B cell (primary cell): ENCODE results near the gene VPS11. TPM values are rescaled to one million over a fixed set of nuclear protein-coding genes. Genes with fewer than 3 reads are reported as not detected.

Source experiments
- ATAC-seq: fragments of 200-7000 bp; cut with Tn5 transposase; one replicate; pipeline ENCODE4 v1.10.0; 2021; ENCODE audit warnings: low read depth, mild to moderate bottlenecking, moderate number of reproducible peaks, moderate library complexity
- CTCF ChIA-PET: fragments of 350-600 bp; sonication (Branson Sonifier 250); formaldehyde crosslinking; loops from one replicate; lab custom pipeline; 2021; ENCODE audit warnings: antibody characterized with exemption, inconsistent platforms; lab: Charles Lee
- POLR2A ChIA-PET: fragments of 350-600 bp; sonication (Branson Sonifier 250); formaldehyde crosslinking; loops from one replicate; lab custom pipeline; 2021; ENCODE audit warnings: antibody characterized with exemption; lab: Charles Lee
- DNase-seq: peaks from one replicate; pipeline ENCODE4 v3.0.0; 2013
- H2AFZ ChIP-seq: 2 replicates; pipeline ENCODE4 v1.6.1; 2012; ENCODE audit warnings: mild to moderate bottlenecking, low read depth, low read length; ENCODE audit not compliant: insufficient read depth, poor library complexity, severe bottlenecking
- H3K27ac ChIP-seq, 2 donors: 1 replicate in 1 of 2; 2 replicates in 1 of 2; pipeline ENCODE4 v1.5.1; 2012 to 2013; ENCODE audit warnings: low read length in 2 of 2, mild to moderate bottlenecking in 2 of 2, moderate library complexity in 1 of 2
- H3K27me3 ChIP-seq, 4 experiments: fragments of 200-600 bp in 1 of 4; sonication (generic) in 1 of 4; replicated peaks in 1 of 4; 1 replicate in 2 of 4; 2 replicates in 2 of 4; pipeline versions ENCODE4 v1.6.1 to v1.7.0; 2013 to 2016; ENCODE audit warnings: low read length in 3 of 4, mild to moderate bottlenecking in 2 of 4, mixed read lengths in 1 of 4, moderate library complexity in 1 of 4; ENCODE audit not compliant: insufficient read depth in 4 of 4, control insufficient read depth in 3 of 4; ENCODE audit errors: control extremely low read depth in 1 of 4
- H3K36me3 ChIP-seq, 2 experiments: replicated peaks in 1 of 2; 1 replicate in 1 of 2; 2 replicates in 1 of 2; pipeline versions ENCODE4 v1.6.1 to v1.7.1; 2013; ENCODE audit warnings: low read length in 1 of 2; ENCODE audit not compliant: insufficient read depth in 2 of 2, control insufficient read depth in 1 of 2; ENCODE audit errors: control extremely low read depth in 1 of 2, extremely low read depth in 1 of 2
- H3K4me1 ChIP-seq, 2 donors: fragments of 200-600 bp in 1 of 2; sonication (generic) in 1 of 2; 1 replicate in 1 of 2; 2 replicates in 1 of 2; pipeline versions ENCODE4 v1.5.1 to v1.6.1; 2013 to 2017; ENCODE audit warnings: low read length in 2 of 2; ENCODE audit not compliant: control insufficient read depth in 2 of 2, insufficient read depth in 2 of 2
- H3K4me2 ChIP-seq: replicated peaks from 2 replicates; pipeline ENCODE3; 2012; ENCODE audit warnings: mild to moderate bottlenecking, low read depth, low read length; ENCODE audit not compliant: poor library complexity, severe bottlenecking
- H3K4me3 ChIP-seq, 5 experiments: fragments of 200-600 bp in 1 of 5; sonication (generic) in 1 of 5; 1 replicate in 3 of 5; 2 replicates in 2 of 5; pipeline versions ENCODE4 v1.5.1 to v1.7.0; 2011 to 2016; ENCODE audit warnings: low read length in 4 of 5, mild to moderate bottlenecking in 4 of 5, low read depth in 2 of 5, control low read depth in 1 of 5, moderate library complexity in 1 of 5; ENCODE audit not compliant: insufficient read depth in 1 of 5; ENCODE audit errors: control extremely low read depth in 1 of 5, extremely low read depth in 1 of 5
- H3K79me2 ChIP-seq: fragments of 200-600 bp; sonication (generic); one replicate; pipeline ENCODE4 v1.6.0; 2016; ENCODE audit warnings: low read length; ENCODE audit not compliant: control insufficient read depth, insufficient read depth
- H3K9ac ChIP-seq: fragments of 200-600 bp; sonication (generic); 2 replicates; pipeline ENCODE4 v1.6.1; 2017; ENCODE audit warnings: mild to moderate bottlenecking, low read length, moderate library complexity
- H3K9me3 ChIP-seq, 3 donors: one replicate each; pipeline versions ENCODE4 v1.6.1 to v1.7.1; 2013; ENCODE audit warnings: low read length in 2 of 3; ENCODE audit not compliant: control insufficient read depth in 2 of 3, insufficient read depth in 1 of 3; ENCODE audit errors: control extremely low read depth in 1 of 3
- H4K20me1 ChIP-seq: 2 replicates; pipeline ENCODE4 v1.6.0; 2012; ENCODE audit warnings: mild to moderate bottlenecking, low read length; ENCODE audit not compliant: insufficient read depth, control insufficient read depth, poor library complexity, severe bottlenecking
- H3K27ac Mint-ChIP-seq: one replicate; pipeline ENCODE4 v1.8.0; 2021; ENCODE audit warnings: mixed read lengths
- H3K27me3 Mint-ChIP-seq: one replicate; pipeline ENCODE4 v1.8.0; 2021; ENCODE audit warnings: mixed read lengths
- H3K4me1 Mint-ChIP-seq: one replicate; pipeline ENCODE4 v1.8.0; 2021; ENCODE audit warnings: mixed read lengths
- H3K4me3 Mint-ChIP-seq: one replicate; pipeline ENCODE4 v1.8.0; 2021; ENCODE audit warnings: mixed read lengths
- H3K9me3 Mint-ChIP-seq: one replicate; pipeline ENCODE4 v1.8.0; 2022; ENCODE audit warnings: mixed read lengths; ENCODE audit not compliant: insufficient read depth
- EZH2 ChIP-seq: IDR thresholded peaks from 2 replicates; pipeline ENCODE4 v1.6.1; 2012; ENCODE audit warnings: borderline replicate concordance, low read depth, mild to moderate bottlenecking, moderate library complexity, low read length; ENCODE audit not compliant: insufficient read depth, poor library complexity, severe bottlenecking
- WGBS: methylation state at CpG from one replicate; pipeline ENCODE4 v1.1.5; 2013; ENCODE audit warnings: missing lambda C conversion rate; ENCODE audit not compliant: insufficient coverage; 5-methylcytosine and 5-hydroxymethylcytosine counted together
- intact Hi-C: fragments of 100-400 bp; cut with micrococcal nuclease; formaldehyde crosslinking; loops from one replicate; pipeline ENCODE4 v1.10.0; 2022
- polyA plus RNA-seq: library from polyadenylated mRNA; depleted of rRNA; stranded (reverse); fragments of >200 nt; gene quantifications from 2 replicates; pipeline ENCODE4 v1.2.3, GENCODE V29; 2012
- total RNA-seq, 2 donors: library from RNA; stranded (reverse); fragments of 120-200 nt in 1 of 2; gene quantifications; 1 replicate in 1 of 2; 2 replicates in 1 of 2; pipeline versions ENCODE4 v1.2.3 to v1.2.4, GENCODE V29; 2013 to 2022
- TF ChIP-seq, protein P1 (sequence below): fragments of 200-600 bp; IDR thresholded peaks from one replicate; pipeline ENCODE4 v1.8.0; 2022; ENCODE audit warnings: antibody characterized with exemption, mild to moderate bottlenecking

Gene VPS11
- total and polyA plus RNA-seq, 2 donors (not counting 1 experiment from before 2014, with no cell fraction given) = 35.7 to 64.7 TPM

DNA sequence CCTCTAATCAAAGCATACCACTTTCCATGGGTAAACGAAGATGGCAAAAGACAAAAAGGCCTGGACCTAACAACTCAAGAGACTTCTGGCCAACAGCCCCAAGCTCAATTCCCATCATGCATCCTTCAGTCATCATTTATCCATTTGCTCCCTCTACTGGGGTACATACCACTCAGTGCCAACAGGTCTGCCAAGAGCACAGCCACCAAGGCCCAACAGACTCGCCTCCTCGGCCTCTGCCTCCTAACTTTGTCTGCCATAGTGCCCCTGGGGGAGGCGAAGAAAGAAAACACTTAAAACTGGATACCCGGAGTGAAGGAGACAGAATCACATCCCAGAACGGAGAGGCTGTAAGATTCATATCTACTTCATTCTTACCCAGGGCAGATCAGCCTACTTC lies 11.7 kb upstream of the VPS11 start:
- Histone ChIP-seq H3K27ac (peak overlapping the region; percentile 62 to 93), H3K27me3 (no peaks in the 10 kb centered on the region), H3K4me3 (peak overlapping the region in 4 of 5 experiments; percentile 64 to 95 (median 75)), H3K36me3 (peaks cover 0 to 35% of the 10 kb centered on the region in 2 experiments), H3K9ac (peak overlapping the region; percentile 98), H3K9me3 (no peaks in the 10 kb centered on the region), H4K20me1 (no peaks in the 10 kb centered on the region), H2AFZ (peak overlapping the region; percentile 87), H3K4me2 (peak overlapping the region; percentile 98), H3K4me1 (peaks cover 27 to 38% of the 10 kb centered on the region in 2 donors), H3K79me2 (peaks cover 42% of the 10 kb centered on the region)
- intact Hi-C loops = loop anchor here (2.0 kb wide), 2 partner anchors 47 to 141 kb away; no protein-coding TSS in a partner anchor
- Mint-ChIP-seq H3K4me1 (peaks cover 46% of the 10 kb centered on the region), H3K9me3 (no peaks in the 10 kb centered on the region), H3K27me3 (no peaks in the 10 kb centered on the region), H3K4me3 (peak overlapping the region; percentile 97), H3K27ac (peak overlapping the region; percentile 37)
- CTCF ChIA-PET = interaction anchor here (0.6 to 2.2 kb wide), 2 partner anchors 12 to 289 kb away, joined by 3 to 8 read pairs; no protein-coding TSS in a partner anchor
- POLR2A ChIA-PET = interaction anchor here (0.6 to 3.8 kb wide), 3 partner anchors 11 to 206 kb away, joined by 3 to 14 read pairs (median 3); partner anchors contain the start of gene VPS11
- TF ChIP-seq, protein P1, sequence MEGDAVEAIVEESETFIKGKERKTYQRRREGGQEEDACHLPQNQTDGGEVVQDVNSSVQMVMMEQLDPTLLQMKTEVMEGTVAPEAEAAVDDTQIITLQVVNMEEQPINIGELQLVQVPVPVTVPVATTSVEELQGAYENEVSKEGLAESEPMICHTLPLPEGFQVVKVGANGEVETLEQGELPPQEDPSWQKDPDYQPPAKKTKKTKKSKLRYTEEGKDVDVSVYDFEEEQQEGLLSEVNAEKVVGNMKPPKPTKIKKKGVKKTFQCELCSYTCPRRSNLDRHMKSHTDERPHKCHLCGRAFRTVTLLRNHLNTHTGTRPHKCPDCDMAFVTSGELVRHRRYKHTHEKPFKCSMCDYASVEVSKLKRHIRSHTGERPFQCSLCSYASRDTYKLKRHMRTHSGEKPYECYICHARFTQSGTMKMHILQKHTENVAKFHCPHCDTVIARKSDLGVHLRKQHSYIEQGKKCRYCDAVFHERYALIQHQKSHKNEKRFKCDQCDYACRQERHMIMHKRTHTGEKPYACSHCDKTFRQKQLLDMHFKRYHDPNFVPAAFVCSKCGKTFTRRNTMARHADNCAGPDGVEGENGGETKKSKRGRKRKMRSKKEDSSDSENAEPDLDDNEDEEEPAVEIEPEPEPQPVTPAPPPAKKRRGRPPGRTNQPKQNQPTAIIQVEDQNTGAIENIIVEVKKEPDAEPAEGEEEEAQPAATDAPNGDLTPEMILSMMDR = no peak
- DNase-seq = peak; percentile 43
- no peak for ATAC-seq
- WGBS = 75% methylated on average over 6 of the region's 6 CpGs

DNA sequence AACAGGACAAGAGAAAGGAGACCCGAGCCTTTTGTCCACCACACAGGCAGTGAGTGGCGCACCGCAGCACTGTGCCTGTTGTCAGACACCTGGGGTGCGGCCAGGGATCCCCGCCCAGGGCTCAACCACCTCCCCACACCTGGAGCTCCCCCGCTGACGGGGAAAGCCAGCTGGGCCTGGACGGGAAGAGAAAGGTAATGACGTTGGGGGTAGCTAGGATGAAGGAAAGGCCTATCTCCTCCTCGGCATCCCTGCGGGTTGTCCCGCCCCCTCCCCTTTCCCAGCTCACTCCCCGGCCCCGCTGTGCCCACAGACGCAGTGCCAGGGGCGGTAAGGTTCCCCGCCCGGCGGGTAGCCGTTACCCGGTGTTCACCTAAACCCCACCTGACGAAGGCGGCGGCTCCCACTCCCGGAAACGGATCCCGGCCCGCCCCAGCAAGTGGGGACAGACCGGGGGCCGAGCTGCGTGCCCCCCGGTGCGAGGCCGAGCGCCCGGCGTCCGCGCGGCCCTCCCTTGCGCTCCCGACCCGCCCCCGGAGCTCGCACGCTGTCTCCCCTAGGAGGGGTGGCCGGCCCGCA lies 11.1 kb upstream of the VPS11 start:
- Mint-ChIP-seq H3K27me3 (no peaks in the 10 kb centered on the region), H3K27ac (peak overlapping the region; percentile 93), H3K9me3 (no peaks in the 10 kb centered on the region), H3K4me1 (peaks cover 42% of the 10 kb centered on the region), H3K4me3 (peak overlapping the region; percentile 97)
- intact Hi-C loops = loop anchor here (2.0 kb wide), 2 partner anchors 46 to 140 kb away; no protein-coding TSS in a partner anchor
- peaks cover 48% of the 10 kb centered on the region for H3K79me2 ChIP-seq
- 0% methylated on average over 41 of the region's 48 CpGs for WGBS
- H3K27ac ChIP-seq = peak overlapping the region; percentile 62 to 93
- ATAC-seq (no peak), DNase-seq (peak; percentile 73)
- POLR2A ChIA-PET = interaction anchor here (0.5 to 3.8 kb wide), 5 partner anchors 9 to 205 kb away, joined by 3 to 14 read pairs (median 3); partner anchors contain the start of gene VPS11
- peak overlapping the region; percentile 98 for H3K4me2 ChIP-seq
- H3K9me3 ChIP-seq = no peaks in the 10 kb centered on the region
- H3K4me3 ChIP-seq = peak overlapping the region; percentile 28 to 95 (median 69)
- H3K9ac ChIP-seq = peak overlapping the region; percentile 98
- peaks cover 3 to 35% of the 10 kb centered on the region in 2 experiments for H3K36me3 ChIP-seq
- no peaks in the 10 kb centered on the region for H3K27me3 ChIP-seq
- TF ChIP-seq, protein P1 = no peak
- no peak for TF ChIP-seq EZH2
- H3K4me1 ChIP-seq = peaks cover 25 to 35% of the 10 kb centered on the region in 2 donors
- CTCF ChIA-PET = interaction anchor here (0.6 to 2.2 kb wide), 8 partner anchors 11 to 1831 kb away, joined by 3 to 8 read pairs (median 5); partner anchors contain the start of gene VPS11
- peak overlapping the region; percentile 87 for H2AFZ ChIP-seq
- no peaks in the 10 kb centered on the region for H4K20me1 ChIP-seq
